ENCODE results near the gene REEP3. TPM values are rescaled to one million over a fixed set of nuclear protein-coding genes. Genes with fewer than 3 reads are reported as not detected.

REEP3 gene
- total RNA-seq, 1 donor from 2014 or later, result 9.7 TPM

GRCh38 chr10:63672491-63672890 is 151.3 kb downstream of the REEP3 start:
- H3K9me3 Mint-ChIP-seq, result no peaks in the 10 kb centered on the region
- no peak overlapping the region for H3K27ac Mint-ChIP-seq
- no peaks in the 10 kb centered on the region for H3K27me3 Mint-ChIP-seq
- TF ChIP-seq CTCF (IDR thresholded peaks at IDR 0.05), result no peak
- no peak for ATAC-seq (ENCODE audit: low read depth)
- no peak for DNase-seq
- H3K36me3 Mint-ChIP-seq (ENCODE audit: low read depth), result no peaks in the 10 kb centered on the region
- H3K4me1 Mint-ChIP-seq, result no peaks in the 10 kb centered on the region
- intact Hi-C loops (cut with micrococcal nuclease), result no loop called here
- no peak overlapping the region for H3K4me3 Mint-ChIP-seq
- POLR2A ChIA-PET, result no interaction called here
- CTCF ChIA-PET, result interaction anchor here (1.0 kb wide), 1 partner anchor 455 kb away, joined by 3 read pairs; no protein-coding TSS in a partner anchor

GRCh38 chr10:63673246-63673645 is 152.0 kb downstream of the REEP3 start:
- Mint-ChIP-seq H3K27ac (no peak overlapping the region), H3K36me3 (ENCODE audit: low read depth) (no peaks in the 10 kb centered on the region), H3K4me1 (no peaks in the 10 kb centered on the region), H3K27me3 (no peaks in the 10 kb centered on the region), H3K9me3 (no peaks in the 10 kb centered on the region), H3K4me3 (no peak overlapping the region)
- no peak for TF ChIP-seq CTCF (IDR thresholded peaks at IDR 0.05)
- ChIA-PET CTCF (interaction anchor here (1.0 kb wide), 1 partner anchor 456 kb away, joined by 3 read pairs; no protein-coding TSS in a partner anchor), POLR2A (no interaction called here)
- no peak for DNase-seq
- intact Hi-C loops (cut with micrococcal nuclease), result no loop called here
- ATAC-seq (ENCODE audit: low read depth), result no peak

- DNase-seq, result no peak
- Mint-ChIP-seq H3K27me3 (no peaks in the 10 kb centered on the region), H3K9me3 (no peaks in the 10 kb centered on the region), H3K36me3 (ENCODE audit: low read depth) (no peaks in the 10 kb centered on the region), H3K4me1 (no peaks in the 10 kb centered on the region), H3K4me3 (no peak overlapping the region), H3K27ac (no peak overlapping the region)
- intact Hi-C loops (cut with micrococcal nuclease), result loop anchor here (2.0 kb wide), 1 partner anchor 17 kb away; no protein-coding TSS in a partner anchor
- no peak for ATAC-seq (ENCODE audit: low read depth)
- ChIA-PET CTCF (no interaction called here), POLR2A (interaction anchor here (0.6 kb wide), 1 partner anchor 95 kb away, joined by 4 read pairs; no protein-coding TSS in a partner anchor)
- TF ChIP-seq CTCF (IDR thresholded peaks at IDR 0.05), result no peak
These were observed 152.6 kb downstream of the REEP3 start for GRCh38 chr10:63673846-63674245.

Other genes starting within 250 kb of the REEP3 start
- gene JMJD1C, start 55.4 kb upstream of the REEP3 start, total RNA-seq, result 167 and 176 TPM in 2 replicates

Measured in activated B cell treated with CpG ODN at 0.5 μM for 24 hours (primary cell).